HG02571 (cell line): ENCODE measurements around the gene ZNHIT3.
A peak's percentile ranks its signal among the peaks of the same experiment; 100 is the strongest.

ENCODE experiments used
- ATAC-seq: cut with Tn5 transposase; IDR thresholded peaks from one replicate; pipeline ENCODE4 v1.9.1; 2021; ENCODE audit warnings: mild to moderate bottlenecking, moderate library complexity; ENCODE audit not compliant: unreplicated experiment

The ZNHIT3 gene

DNA sequence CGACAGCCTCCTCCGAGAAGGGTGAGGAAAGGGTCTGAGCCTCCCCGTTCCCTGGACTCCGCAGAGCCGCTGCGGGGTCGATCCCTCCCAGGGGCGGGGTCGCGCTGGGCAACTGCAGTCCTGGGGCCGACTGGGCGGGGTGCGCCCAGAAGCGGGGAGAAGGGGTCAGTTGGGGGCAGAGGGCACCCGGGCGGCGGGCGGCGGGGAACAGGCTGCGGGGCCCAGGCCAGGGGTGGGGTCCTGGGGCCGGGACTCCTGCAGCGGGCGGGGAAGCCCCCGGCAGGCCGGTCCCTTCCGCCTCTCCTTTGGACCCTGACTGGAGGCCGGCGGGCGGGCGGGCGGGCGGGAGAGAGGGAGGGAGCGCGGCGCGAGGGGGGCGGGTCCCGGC lies 58.6 kb downstream of the ZNHIT3 start:
- peak; percentile 29 for ATAC-seq
